Measurements from ENCODE around the gene SECISBP2L.

The SECISBP2L gene

DNA sequence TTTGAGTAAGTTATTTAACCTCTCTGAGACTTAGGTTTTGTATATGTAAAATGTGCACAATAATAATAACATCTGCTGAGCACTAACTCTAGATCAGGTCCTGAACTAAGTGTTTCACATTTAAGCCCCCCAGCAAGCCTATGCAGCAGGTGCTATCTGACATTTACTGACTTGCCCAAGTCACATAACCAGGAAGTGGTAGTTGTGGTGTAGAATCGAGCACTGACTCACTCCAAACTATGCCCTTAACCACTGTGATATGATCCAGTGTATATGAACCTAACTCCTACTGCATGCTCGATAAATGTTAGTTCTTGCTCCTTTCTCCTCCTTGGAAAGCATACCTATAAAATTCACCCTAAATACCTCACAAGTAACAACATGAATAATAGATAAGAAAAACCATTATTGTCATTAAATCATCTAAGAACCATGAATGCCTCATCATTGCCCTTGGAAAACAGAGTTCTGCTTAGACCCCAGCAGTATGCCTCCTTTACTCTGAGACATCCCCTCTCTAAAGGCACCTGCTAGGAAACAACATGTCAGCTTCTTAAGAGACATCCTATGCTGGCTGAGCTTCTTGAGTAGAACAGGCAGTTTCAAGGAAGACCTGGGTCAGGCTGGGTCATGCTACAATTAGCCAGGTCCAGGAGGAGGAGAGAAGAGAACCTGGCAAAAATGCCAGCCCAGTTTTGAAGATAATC lies 79.5 kb downstream of the SECISBP2L start:
- in situ Hi-C loops (cut with MboI; ENCODE audit: low sequenced_read_pairs): no loop called here

DNA sequence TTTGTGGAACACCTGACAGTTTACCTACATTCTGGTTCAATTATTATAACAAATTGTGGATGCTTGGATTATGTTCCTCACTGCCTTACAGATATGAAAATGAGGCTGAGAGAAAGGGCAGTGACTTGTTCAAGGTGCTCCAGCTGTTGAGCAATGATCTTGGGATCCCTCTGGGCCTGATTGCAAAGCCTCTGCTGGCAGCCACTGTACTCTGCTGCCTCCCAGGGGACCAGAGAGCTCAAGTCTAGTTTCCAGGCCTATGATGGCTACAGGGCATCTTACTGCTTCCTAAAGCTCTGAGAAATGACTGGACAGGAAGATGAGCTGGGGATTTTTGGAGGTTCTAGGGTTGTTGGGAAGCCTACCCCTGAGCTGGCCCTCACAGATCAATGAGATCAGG lies 80.3 kb downstream of the SECISBP2L start:
- in situ Hi-C loops (cut with MboI; ENCODE audit: low sequenced_read_pairs): no loop called here

- in situ Hi-C loops (cut with MboI; ENCODE audit: low sequenced_read_pairs): no loop called here
Observed at GRCh38 chr15:48964898-48965297, 81.3 kb downstream of the SECISBP2L start.

GRCh38 chr15:48963524-48964113 lies 82.6 kb downstream of the SECISBP2L start, which contains the start of gene SHC4:
Gene SHC4 (minus strand): TSS chr15:48963919. CDS start chr15:48963015, 904 bp downstream.
- in situ Hi-C loops (cut with MboI; ENCODE audit: low sequenced_read_pairs): no loop called here

GRCh38 chr15:48962662-48963523 lies 83.4 kb downstream of the SECISBP2L start:
- in situ Hi-C loops (cut with MboI; ENCODE audit: low sequenced_read_pairs): no loop called here

- in situ Hi-C loops (cut with MboI; ENCODE audit: low sequenced_read_pairs): no loop called here
Observed at GRCh38 chr15:48955967-48956366, 90.3 kb downstream of the SECISBP2L start.

- in situ Hi-C loops (cut with MboI; ENCODE audit: low sequenced_read_pairs): no loop called here
Observed at GRCh38 chr15:48955370-48955769, 90.9 kb downstream of the SECISBP2L start.

- in situ Hi-C loops (cut with MboI; ENCODE audit: low sequenced_read_pairs): no loop called here
Observed at GRCh38 chr15:48954538-48954937, 91.7 kb downstream of the SECISBP2L start.

DNA sequence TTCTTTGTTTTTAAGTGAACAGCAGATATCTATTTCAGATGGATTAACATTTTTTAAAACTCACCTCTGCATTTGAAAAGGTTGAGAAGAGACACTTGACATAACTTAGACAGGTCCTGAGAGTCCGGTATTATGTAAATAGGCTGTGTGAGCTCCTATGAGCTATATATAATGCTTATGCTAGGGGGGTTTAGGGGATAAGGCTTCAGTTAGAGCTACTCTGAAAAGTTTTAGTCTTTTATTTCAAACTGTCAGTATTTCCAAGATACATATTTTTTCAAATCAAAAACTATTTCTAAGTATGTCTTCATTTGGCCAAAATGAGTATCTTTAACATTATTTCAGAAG lies 99.4 kb downstream of the SECISBP2L start:
- in situ Hi-C loops (cut with MboI; ENCODE audit: low sequenced_read_pairs): no loop called here

DNA sequence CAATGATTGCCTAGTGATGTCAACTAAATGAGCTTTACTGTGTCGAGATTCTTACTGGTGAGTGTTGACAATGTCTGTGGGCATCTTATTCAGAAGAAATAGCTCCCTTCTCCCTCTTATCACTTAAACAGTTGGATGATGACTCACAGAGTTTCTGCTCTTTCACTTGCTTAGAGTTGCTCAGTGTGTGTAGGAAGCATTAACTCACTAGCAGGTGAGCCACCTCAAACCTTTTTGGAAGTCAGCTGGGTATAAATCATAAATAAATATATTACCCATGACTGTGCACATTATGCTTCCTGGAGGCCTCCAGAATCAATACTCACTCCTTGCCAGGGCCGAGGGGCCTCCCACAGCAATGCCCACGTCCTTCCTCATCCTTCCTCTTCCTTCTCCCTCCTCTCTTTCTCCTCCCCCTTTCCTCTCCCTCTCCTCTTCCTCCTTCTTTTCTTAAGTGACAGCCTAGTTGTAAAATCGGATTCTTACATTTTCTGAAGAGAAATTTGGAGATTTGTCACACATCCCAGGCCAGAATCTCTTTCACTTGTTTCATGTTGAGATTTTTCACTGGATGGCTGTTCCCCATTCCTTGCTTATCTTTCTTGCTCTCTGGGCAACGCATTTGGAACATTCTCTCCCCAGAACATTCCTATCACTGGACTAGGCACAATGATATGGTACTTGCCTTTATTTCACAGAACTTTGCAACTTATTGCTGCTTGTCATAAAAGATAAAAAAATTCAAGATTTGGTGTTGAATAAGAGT lies 100.0 kb downstream of the SECISBP2L start:
- in situ Hi-C loops (cut with MboI; ENCODE audit: low sequenced_read_pairs): no loop called here

- in situ Hi-C loops (cut with MboI; ENCODE audit: low sequenced_read_pairs): no loop called here
Observed at GRCh38 chr15:48945386-48945785, 100.9 kb downstream of the SECISBP2L start.

DNA sequence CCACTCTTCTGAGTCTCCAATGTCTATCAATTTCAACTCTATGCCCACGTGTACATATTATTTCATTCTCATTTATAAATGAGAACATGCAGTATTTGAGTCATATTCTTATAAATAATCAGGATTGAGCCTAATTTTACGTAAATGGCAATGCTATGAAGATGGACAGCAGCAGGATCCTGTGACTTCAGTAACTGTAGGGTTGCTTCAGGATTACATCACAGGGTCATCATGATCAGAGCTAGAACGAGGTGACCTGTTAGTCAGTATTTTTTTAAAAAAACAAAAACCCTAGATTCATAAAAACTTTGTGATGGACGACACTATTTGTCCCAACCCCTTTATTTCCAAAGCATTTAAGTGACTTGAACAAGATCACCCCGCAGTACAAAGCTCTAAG lies 104.3 kb downstream of the SECISBP2L start:
- in situ Hi-C loops (cut with MboI; ENCODE audit: low sequenced_read_pairs): no loop called here

DNA sequence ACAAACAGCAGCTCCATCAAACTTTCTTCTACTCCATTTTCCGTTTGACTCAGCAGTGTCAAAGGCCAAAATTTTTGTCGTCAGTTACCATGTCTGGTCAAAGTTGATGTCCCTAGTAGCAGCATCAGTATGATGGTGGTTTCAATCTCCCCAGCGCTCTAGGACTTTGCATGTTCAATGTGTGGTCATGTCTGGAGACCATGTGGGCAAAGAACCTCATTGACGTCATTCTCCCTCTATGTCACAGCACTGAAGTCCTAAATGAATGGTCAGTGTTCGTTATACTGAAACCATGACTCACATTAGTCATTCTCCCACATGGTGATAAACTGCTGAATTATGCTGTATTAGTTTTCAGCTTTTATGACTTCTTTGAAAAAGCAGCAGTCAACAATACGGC lies 105.7 kb downstream of the SECISBP2L start:
- in situ Hi-C loops (cut with MboI; ENCODE audit: low sequenced_read_pairs): no loop called here

DNA sequence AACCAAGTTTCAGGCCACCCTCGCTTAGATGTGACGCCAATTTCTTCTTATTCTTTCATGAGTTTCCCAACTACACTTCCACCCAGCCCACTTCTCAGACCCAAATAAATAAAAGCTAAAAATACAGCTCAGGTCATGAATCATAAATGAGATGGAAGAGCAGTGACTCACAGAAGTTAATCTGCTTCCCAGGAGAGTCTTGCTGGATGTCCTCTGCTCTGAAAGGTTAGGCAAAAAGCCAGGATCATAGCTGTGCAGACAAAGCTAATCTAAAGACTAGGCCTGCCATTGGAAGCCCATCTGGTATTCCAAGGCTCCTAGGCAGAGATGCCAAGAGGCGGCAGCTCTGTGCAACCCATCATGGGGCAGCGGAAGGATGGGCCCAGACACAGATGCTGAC lies 106.6 kb downstream of the SECISBP2L start:
- in situ Hi-C loops (cut with MboI; ENCODE audit: low sequenced_read_pairs): no loop called here

All from HL-60/S4 (cell line).